ENCODE data around the gene IL16.

The IL16 gene

GRCh38 chr15:81299156-81299555 is 102.5 kb downstream of the IL16 start:
- Histone ChIP-seq H3K9ac (no peak overlapping the region), H3K79me2 (ENCODE audit: insufficient read depth, low read depth) (no peaks in the 10 kb centered on the region), H3K4me2 (peak overlapping the region; percentile 57; the same call in 1 of the 2 replicates), H3K4me3 (IDR thresholded peaks at IDR 0.05; ENCODE audit: insufficient read depth, low read depth, low read length) (no peak overlapping the region), H3K27me3 (ENCODE audit: insufficient read depth, low read depth) (no peaks in the 10 kb centered on the region), H2AFZ (ENCODE audit: low read depth) (no peak overlapping the region), H3K27ac (no peak overlapping the region), H3K4me1 (ENCODE audit: low read depth, poor library complexity, severe bottlenecking) (peaks cover 98% of the 10 kb centered on the region), H4K20me1 (ENCODE audit: insufficient read depth) (no peaks in the 10 kb centered on the region), H3K36me3 (ENCODE audit: insufficient read depth) (no peaks in the 10 kb centered on the region)
- no peak for TF ChIP-seq CTCF (conservative IDR thresholded peaks at IDR 0.05; ENCODE audit: low read depth, low read length)

- no peak for TF ChIP-seq CTCF (conservative IDR thresholded peaks at IDR 0.05; ENCODE audit: low read depth, low read length)
Measured at GRCh38 chr15:81299630-81300273, 103.1 kb downstream of the IL16 start.

GRCh38 chr15:81301385-81301784 is 104.7 kb downstream of the IL16 start:
- no peaks in the 10 kb centered on the region for H4K20me1 ChIP-seq (ENCODE audit: insufficient read depth)
- peaks cover 93% of the 10 kb centered on the region for H3K4me1 ChIP-seq (ENCODE audit: low read depth, poor library complexity, severe bottlenecking)
- no peaks in the 10 kb centered on the region for H3K36me3 ChIP-seq (ENCODE audit: insufficient read depth)
- no peak overlapping the region for H3K9ac ChIP-seq
- no peak overlapping the region for H2AFZ ChIP-seq (ENCODE audit: low read depth)
- TF ChIP-seq CTCF (conservative IDR thresholded peaks at IDR 0.05; ENCODE audit: low read depth, low read length): no peak
- H3K4me2 ChIP-seq: peak overlapping the region; percentile 69
- no peaks in the 10 kb centered on the region for H3K27me3 ChIP-seq (ENCODE audit: insufficient read depth, low read depth)
- peak overlapping the region; percentile 33; the same call in 1 of the 2 replicates for H3K27ac ChIP-seq
- H3K4me3 ChIP-seq (IDR thresholded peaks at IDR 0.05; ENCODE audit: insufficient read depth, low read depth, low read length): no peak overlapping the region
- no peaks in the 10 kb centered on the region for H3K79me2 ChIP-seq (ENCODE audit: insufficient read depth, low read depth)

More at GRCh38 chr15:81299630-81300273, 103.1 kb downstream of the IL16 start:
- H3K79me2 ChIP-seq (ENCODE audit: insufficient read depth, low read depth): no peaks in the 10 kb centered on the region
- H3K36me3 ChIP-seq (ENCODE audit: insufficient read depth): no peaks in the 10 kb centered on the region
- peaks cover 98% of the 10 kb centered on the region for H3K4me1 ChIP-seq (ENCODE audit: low read depth, poor library complexity, severe bottlenecking)
- H3K27ac ChIP-seq: no peak overlapping the region
- no peaks in the 10 kb centered on the region for H4K20me1 ChIP-seq (ENCODE audit: insufficient read depth)
- H2AFZ ChIP-seq (ENCODE audit: low read depth): no peak overlapping the region
- peak overlapping the region; percentile 5; the same call in 1 of the 2 replicates for H3K4me2 ChIP-seq
- H3K9ac ChIP-seq: no peak overlapping the region
- no peak overlapping the region for H3K4me3 ChIP-seq (IDR thresholded peaks at IDR 0.05; ENCODE audit: insufficient read depth, low read depth, low read length)
- H3K27me3 ChIP-seq (ENCODE audit: insufficient read depth, low read depth): no peaks in the 10 kb centered on the region

GRCh38 chr15:81301815-81302399 is 105.2 kb downstream of the IL16 start:
- Histone ChIP-seq H2AFZ (ENCODE audit: low read depth) (no peak overlapping the region), H3K27ac (peak overlapping the region; percentile 33; the same call in 1 of the 2 replicates), H3K27me3 (ENCODE audit: insufficient read depth, low read depth) (no peaks in the 10 kb centered on the region), H3K4me3 (IDR thresholded peaks at IDR 0.05; ENCODE audit: insufficient read depth, low read depth, low read length) (no peak overlapping the region), H3K36me3 (ENCODE audit: insufficient read depth) (no peaks in the 10 kb centered on the region), H3K79me2 (ENCODE audit: insufficient read depth, low read depth) (no peaks in the 10 kb centered on the region), H4K20me1 (ENCODE audit: insufficient read depth) (no peaks in the 10 kb centered on the region), H3K9ac (no peak overlapping the region), H3K4me1 (ENCODE audit: low read depth, poor library complexity, severe bottlenecking) (peaks cover 89% of the 10 kb centered on the region), H3K4me2 (peak overlapping the region; percentile 69)
- TF ChIP-seq CTCF (conservative IDR thresholded peaks at IDR 0.05; ENCODE audit: low read depth, low read length): no peak
